Retinal pigment epithelial cell (primary cell): Measurements from ENCODE around the gene SYMPK.
"Not testable (repeated sequence)": the region's sequence is repeated elsewhere in the genome, so short reads cannot be mapped to it uniquely, and the experiment has no call there.

Source experiments
- DNase-seq: peaks from one replicate; pipeline ENCODE4 v3.0.0-alpha.2; 2010; ENCODE audit warnings: low read depth
- H3K4me3 ChIP-seq: 2 replicates; pipeline ENCODE4 v1.5.1; 2011; ENCODE audit warnings: mild to moderate bottlenecking, low read length, control low read depth, moderate library complexity
- CTCF ChIP-seq: conservative IDR thresholded peaks from 2 replicates; pipeline ENCODE4 v1.5.1; 2011; ENCODE audit warnings: low read depth, low read length, control low read depth, inconsistent platforms

SYMPK gene

GRCh38 chr19:45809643-45810159 lies 53.2 kb downstream of the SYMPK start:
- no peak for TF ChIP-seq CTCF
- peak; percentile 33 for DNase-seq
- no peak overlapping the region for H3K4me3 ChIP-seq

- DNase-seq: no peak
- TF ChIP-seq CTCF: no peak
- no peak overlapping the region for H3K4me3 ChIP-seq
These were observed 57.2 kb downstream of the SYMPK start for GRCh38 chr19:45805719-45806118.

- H3K4me3 ChIP-seq: no peak overlapping the region
- no peak for DNase-seq
- no peak for TF ChIP-seq CTCF
These were observed 58.1 kb downstream of the SYMPK start for GRCh38 chr19:45804959-45805230.

GRCh38 chr19:45804140-45804958 lies 58.6 kb downstream of the SYMPK start:
- DNase-seq: no peak
- no peak for TF ChIP-seq CTCF
- no peak overlapping the region for H3K4me3 ChIP-seq

GRCh38 chr19:45801603-45802175 lies 61.3 kb downstream of the SYMPK start:
- no peak for DNase-seq
- H3K4me3 ChIP-seq: no peak overlapping the region
- TF ChIP-seq CTCF: no peak

GRCh38 chr19:45800070-45800553 lies 62.8 kb downstream of the SYMPK start:
- no peak for TF ChIP-seq CTCF
- no peak overlapping the region for H3K4me3 ChIP-seq
- DNase-seq: no peak

- H3K4me3 ChIP-seq, DNase-seq: not testable (repeated sequence)
These were observed 63.4 kb downstream of the SYMPK start for GRCh38 chr19:45799541-45799940.
